SJCRH30 (cell line): ENCODE data around the gene ABCC5. TPM values are rescaled to one million over a fixed set of nuclear protein-coding genes. Genes with fewer than 3 reads are reported as not detected.

ENCODE experiments used
- DNase-seq, 2 experiments: peaks; one replicate each; pipeline ENCODE4 v3.0.0-alpha.2; 2015 to 2020
- H3K27ac ChIP-seq: fragments of 250-450 bp; sonication (Bioruptor Pico); 2 replicates; pipeline ENCODE4 v1.5.1; 2020; ENCODE audit warnings: mild to moderate bottlenecking, moderate library complexity
- H3K27me3 ChIP-seq: fragments of 250-450 bp; sonication (Bioruptor Pico); 2 replicates; pipeline ENCODE4 v1.5.1; 2020; ENCODE audit warnings: mild to moderate bottlenecking, moderate library complexity
- H3K36me3 ChIP-seq: fragments of 250-450 bp; sonication (Bioruptor Pico); 2 replicates; pipeline ENCODE4 v1.5.1; 2020; ENCODE audit warnings: mild to moderate bottlenecking, moderate library complexity
- H3K4me1 ChIP-seq: fragments of 250-450 bp; sonication (Bioruptor Pico); 2 replicates; pipeline ENCODE4 v1.5.1; 2020; ENCODE audit warnings: mild to moderate bottlenecking, moderate library complexity
- H3K4me3 ChIP-seq: fragments of 250-450 bp; sonication (Bioruptor Pico); 2 replicates; pipeline ENCODE4 v1.5.1; 2020; ENCODE audit warnings: mild to moderate bottlenecking, moderate library complexity
- H3K9me3 ChIP-seq: fragments of 250-450 bp; sonication (Bioruptor Pico); replicated peaks from 2 replicates; pipeline ENCODE4 v1.5.1; 2020; ENCODE audit warnings: mild to moderate bottlenecking, moderate library complexity
- total RNA-seq: library from RNA; depleted of rRNA; stranded (reverse); fragments of >200 nt; shearing (Covaris generic); gene quantifications from 2 replicates; pipeline ENCODE4 v1.2.3, GENCODE V29; 2014

The ABCC5 gene
- total RNA-seq, 1 experiment from 2014 or later: 15.0 TPM

- Histone ChIP-seq H3K36me3 (0 out of 2 replicates have a peak, but pooled peaks cover 8% of the 10 kb centered on the region), H3K4me3 (no peak overlapping the region), H3K27me3 (no peaks in the 10 kb centered on the region), H3K27ac (no peak overlapping the region), H3K9me3 (no peaks in the 10 kb centered on the region; the same call in 1 of the 2 replicates), H3K4me1 (peaks cover 2% of the 10 kb centered on the region; the same call in 1 of the 2 replicates)
- no peak for DNase-seq
Measured at GRCh38 chr3:184005941-184006507, 11.7 kb downstream of the ABCC5 start.

DNA sequence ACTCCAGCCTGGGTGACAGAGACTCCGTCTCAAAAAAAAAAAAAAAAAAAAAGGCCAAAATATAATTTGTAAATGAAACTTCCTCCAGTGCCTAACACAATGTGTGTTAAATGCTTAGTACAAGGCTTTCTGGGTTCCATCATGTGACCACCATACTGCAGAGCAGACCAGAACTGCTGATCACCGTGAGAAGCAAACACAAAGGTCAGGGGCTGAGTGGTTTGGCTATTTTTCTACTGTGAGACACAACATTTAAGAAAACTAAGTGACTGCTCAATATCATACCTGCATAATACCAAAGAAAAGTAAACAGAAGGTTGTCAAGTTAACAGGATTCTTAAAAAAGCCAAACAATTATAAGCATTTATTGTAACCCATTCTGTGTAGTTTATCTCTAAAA is 13.2 kb downstream of the ABCC5 start:
- no peaks in the 10 kb centered on the region for H3K27me3 ChIP-seq
- no peak for DNase-seq
- H3K27ac ChIP-seq: no peak overlapping the region

DNA sequence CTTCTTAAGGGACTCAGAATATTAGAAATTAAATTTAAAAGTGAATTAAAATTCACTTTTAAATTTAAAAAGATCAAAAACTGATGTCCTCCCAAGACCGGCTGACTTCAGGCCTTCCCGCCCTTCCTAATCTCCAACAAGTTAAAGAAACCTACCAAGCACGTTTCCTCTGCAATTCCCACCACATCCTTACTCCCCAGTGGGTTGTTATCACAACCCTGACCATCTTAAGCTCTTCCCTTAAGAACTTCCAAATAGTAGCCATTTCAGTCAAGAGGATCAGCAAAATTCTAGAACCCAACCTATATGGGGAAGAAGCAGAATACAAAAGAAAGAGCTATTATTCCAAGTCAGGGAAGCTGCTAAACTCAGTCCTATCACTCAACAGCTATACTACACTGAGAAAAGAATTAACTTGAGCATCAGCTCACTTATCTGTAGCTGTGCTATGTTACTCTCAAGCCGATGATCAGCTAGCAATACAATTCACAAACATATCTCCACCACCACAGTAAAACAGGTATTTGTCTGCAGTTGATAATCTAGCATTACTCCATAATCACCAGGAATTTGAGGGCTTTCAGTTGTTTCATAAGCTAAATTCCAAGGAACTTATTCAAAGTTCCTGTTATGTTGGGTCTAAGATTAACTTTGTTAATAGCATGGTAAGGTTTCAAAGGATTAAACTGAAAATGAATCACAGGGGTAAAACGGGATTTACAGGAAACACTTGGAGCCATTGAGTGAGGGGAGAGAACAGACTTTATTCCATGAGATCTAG is 14.3 kb downstream of the ABCC5 start:
- Histone ChIP-seq H3K36me3 (no peaks in the 10 kb centered on the region), H3K27me3 (no peaks in the 10 kb centered on the region), H3K4me3 (no peak overlapping the region), H3K27ac (no peak overlapping the region), H3K9me3 (no peaks in the 10 kb centered on the region; the same call in 1 of the 2 replicates), H3K4me1 (peaks cover 2% of the 10 kb centered on the region; the same call in 1 of the 2 replicates)
- no peak for DNase-seq

More for the DNA sequence above, 13.2 kb downstream of the ABCC5 start:
- H3K4me3 ChIP-seq: no peak overlapping the region
- H3K36me3 ChIP-seq: 0 out of 2 replicates have a peak, but pooled peaks cover 5% of the 10 kb centered on the region
- H3K9me3 ChIP-seq: no peaks in the 10 kb centered on the region; the same call in 1 of the 2 replicates
- peaks cover 2% of the 10 kb centered on the region; the same call in 1 of the 2 replicates for H3K4me1 ChIP-seq

- no peak overlapping the region for H3K27ac ChIP-seq
- H3K27me3 ChIP-seq: no peaks in the 10 kb centered on the region
- no peak overlapping the region for H3K4me3 ChIP-seq
- peaks cover 2% of the 10 kb centered on the region; the same call in 1 of the 2 replicates for H3K4me1 ChIP-seq
- no peaks in the 10 kb centered on the region for H3K36me3 ChIP-seq
- no peaks in the 10 kb centered on the region; the same call in 1 of the 2 replicates for H3K9me3 ChIP-seq
- no peak for DNase-seq
Measured at GRCh38 chr3:184002469-184002868, 15.2 kb downstream of the ABCC5 start.

GRCh38 chr3:184001761-184002160 is 15.9 kb downstream of the ABCC5 start:
- Histone ChIP-seq H3K36me3 (no peaks in the 10 kb centered on the region), H3K27ac (no peak overlapping the region), H3K4me1 (peaks cover 2% of the 10 kb centered on the region; the same call in 1 of the 2 replicates), H3K27me3 (no peaks in the 10 kb centered on the region), H3K4me3 (no peak overlapping the region), H3K9me3 (no peaks in the 10 kb centered on the region; the same call in 1 of the 2 replicates)
- DNase-seq: no peak

DNA sequence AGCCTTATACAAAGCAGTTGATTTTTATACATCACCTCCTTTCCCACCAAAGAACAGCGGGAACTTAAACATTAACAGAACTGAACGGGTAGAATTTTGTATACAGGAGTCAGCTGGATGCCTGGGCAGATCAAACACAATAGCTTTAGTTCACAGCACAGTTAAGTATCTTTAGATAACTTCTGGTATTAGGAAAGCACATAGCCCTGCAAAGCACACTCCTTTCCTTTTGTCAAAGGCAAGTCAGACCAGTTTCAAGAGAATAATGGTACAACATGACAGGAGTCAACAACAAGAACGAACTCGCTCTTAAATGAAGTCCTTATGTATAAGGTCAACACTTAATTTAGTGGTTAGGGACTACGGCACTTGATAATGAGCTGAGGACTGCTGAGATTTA is 26.3 kb downstream of the ABCC5 start:
- Histone ChIP-seq H3K27me3 (no peaks in the 10 kb centered on the region), H3K27ac (no peak overlapping the region), H3K36me3 (no peaks in the 10 kb centered on the region), H3K4me3 (no peak overlapping the region), H3K4me1 (peaks cover 23% of the 10 kb centered on the region), H3K9me3 (no peaks in the 10 kb centered on the region)
- no peak for DNase-seq

DNA sequence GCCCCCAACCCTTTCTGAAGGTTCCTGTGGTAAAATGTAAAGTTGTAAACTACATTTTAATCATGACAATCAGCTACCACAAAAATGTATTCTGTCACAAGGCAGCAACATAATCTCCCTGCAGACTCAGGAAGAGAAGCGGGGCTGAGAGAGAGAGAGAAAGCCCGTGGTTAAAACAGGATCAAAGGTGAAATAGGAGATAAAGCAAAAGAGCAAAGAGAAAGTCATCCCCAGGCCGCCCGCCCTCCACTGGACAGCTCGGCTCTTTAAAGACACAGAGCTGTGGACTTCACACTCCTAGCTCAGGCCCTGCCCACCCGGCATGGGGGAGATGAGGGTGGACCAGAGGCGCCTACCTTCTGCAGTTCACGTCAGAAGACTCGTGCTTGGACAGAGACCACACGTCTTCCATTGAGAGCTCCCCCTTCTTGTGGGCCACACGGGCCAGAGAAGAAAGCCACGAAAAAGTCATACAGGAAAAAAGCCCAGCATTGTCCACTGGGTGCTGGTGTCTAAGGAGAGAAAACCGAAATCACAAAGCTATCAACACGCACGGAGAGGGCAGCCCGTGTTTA is 29.4 kb downstream of the ABCC5 start:
- peak overlapping the region; percentile 77 for H3K27ac ChIP-seq
- DNase-seq: peak; percentile 24 to 56
- peaks cover 29% of the 10 kb centered on the region for H3K4me1 ChIP-seq
- H3K36me3 ChIP-seq: no peaks in the 10 kb centered on the region
- no peak overlapping the region for H3K4me3 ChIP-seq
- H3K9me3 ChIP-seq: no peaks in the 10 kb centered on the region
- H3K27me3 ChIP-seq: no peaks in the 10 kb centered on the region

DNA sequence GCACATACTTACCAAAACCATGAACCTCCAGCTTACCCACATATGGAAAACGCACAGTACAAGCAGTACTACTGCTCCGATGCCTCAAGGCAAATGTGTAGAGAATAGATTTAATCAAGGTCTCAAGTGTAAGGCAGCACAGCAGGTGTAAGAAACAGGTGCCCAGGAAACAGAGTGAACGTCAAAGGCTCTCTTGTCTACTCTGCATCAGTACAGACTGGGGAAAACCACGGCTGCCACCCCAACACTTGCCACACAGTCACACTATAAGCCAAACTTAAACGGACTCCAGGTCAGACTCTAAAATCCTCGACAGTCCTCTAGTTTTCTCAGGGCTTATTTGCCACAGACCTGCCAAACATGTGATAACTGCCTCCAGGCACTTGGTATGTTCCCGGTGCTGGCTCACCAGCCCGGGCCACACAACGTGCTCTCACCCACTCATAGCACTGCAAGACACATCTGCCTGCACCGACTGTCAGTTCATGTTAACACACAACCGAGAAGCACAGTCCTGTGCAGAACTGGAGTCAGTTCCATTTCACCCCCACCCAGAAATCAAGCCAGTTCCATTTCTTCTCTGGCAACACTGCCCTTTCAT is 30.6 kb downstream of the ABCC5 start:
- no peaks in the 10 kb centered on the region for H3K27me3 ChIP-seq
- H3K36me3 ChIP-seq: peaks cover 4% of the 10 kb centered on the region; the same call in 1 of the 2 replicates
- peak overlapping the region; percentile 77 for H3K27ac ChIP-seq
- peak; percentile 79 to 93 for DNase-seq
- no peak overlapping the region for H3K4me3 ChIP-seq
- H3K4me1 ChIP-seq: peaks cover 33% of the 10 kb centered on the region
- H3K9me3 ChIP-seq: no peaks in the 10 kb centered on the region

DNA sequence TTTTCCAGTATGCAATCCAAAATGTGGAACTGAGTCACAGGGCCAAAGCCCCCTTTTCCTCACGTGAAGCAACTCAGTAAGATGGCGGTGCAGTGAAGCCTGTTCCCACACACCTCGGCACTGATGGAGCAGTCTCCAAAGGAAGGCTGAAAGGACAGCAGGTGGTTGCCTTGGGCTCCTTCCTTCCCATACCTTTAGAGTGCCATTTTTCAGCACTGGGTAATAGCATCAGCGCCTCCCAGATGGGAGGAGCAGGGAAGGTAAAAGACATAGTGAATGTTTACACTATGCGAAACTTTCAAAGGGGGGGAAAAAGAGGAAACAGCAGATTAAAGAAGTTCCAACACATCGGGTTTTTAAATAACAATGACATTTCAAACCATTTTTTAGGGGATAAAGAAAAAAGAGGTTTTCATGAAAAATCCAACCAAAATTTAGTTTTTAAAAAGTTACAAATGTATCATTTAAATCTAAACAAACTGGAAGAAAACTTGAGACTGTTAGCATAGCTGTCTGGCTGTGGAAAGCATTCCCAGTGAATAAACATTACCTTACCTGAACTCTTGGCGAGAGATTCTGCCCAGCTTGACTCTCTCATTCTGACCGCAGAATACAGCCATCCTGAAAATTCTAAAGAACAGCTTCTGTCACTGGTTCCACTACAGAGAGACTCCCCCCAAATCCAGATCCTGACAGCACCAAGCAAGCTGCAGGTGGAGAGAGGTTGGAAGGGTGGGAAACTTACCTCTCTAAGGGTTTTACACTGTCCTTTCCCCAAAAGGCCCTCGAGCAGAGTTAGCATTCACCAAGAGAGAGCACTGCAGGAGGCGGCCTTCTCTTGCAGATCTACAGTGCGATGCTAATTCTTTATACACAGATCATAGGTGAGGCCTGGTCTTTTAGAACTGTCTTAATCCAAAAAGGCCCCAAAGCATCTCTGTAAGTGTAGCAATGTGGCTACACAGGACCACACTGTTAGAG is 32.6 kb downstream of the ABCC5 start:
- Histone ChIP-seq H3K9me3 (no peaks in the 10 kb centered on the region), H3K4me1 (peaks cover 51% of the 10 kb centered on the region), H3K27ac (no peak overlapping the region), H3K36me3 (peaks cover 4% of the 10 kb centered on the region; the same call in 1 of the 2 replicates), H3K27me3 (no peaks in the 10 kb centered on the region), H3K4me3 (no peak overlapping the region)
- DNase-seq: no peak

DNA sequence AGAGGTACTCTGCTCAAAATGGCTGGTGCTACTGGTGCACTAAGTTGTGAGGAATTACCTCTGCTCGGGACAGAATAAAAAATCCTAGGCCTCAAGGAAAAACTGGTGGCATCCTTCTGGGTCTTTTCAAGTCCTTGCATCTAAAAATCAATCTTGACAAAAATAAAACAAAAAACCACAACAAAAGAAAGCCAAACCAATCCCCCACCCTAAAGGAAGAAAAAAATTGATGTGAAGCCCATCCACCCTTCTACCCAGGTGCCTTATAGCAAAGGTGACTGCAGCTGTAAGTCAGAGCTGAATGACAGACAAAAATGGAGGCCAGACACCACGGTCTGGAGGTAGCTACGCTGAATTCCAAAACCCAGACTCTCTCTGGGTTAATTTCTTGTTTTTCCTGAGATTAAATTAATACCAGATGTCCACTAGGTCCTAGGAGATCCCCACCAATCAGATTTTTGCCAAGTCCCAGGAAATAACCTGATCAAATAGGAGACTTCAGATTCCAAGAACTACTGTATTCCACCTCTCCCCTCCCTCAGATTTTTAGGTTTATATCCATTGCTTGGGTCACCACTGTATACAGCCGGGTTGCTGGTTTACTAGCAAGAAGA is 33.5 kb downstream of the ABCC5 start:
- Histone ChIP-seq H3K27ac (no peak overlapping the region), H3K4me3 (no peak overlapping the region), H3K27me3 (no peaks in the 10 kb centered on the region), H3K9me3 (no peaks in the 10 kb centered on the region), H3K36me3 (peaks cover 4% of the 10 kb centered on the region; the same call in 1 of the 2 replicates), H3K4me1 (peaks cover 55% of the 10 kb centered on the region)
- no peak for DNase-seq

DNA sequence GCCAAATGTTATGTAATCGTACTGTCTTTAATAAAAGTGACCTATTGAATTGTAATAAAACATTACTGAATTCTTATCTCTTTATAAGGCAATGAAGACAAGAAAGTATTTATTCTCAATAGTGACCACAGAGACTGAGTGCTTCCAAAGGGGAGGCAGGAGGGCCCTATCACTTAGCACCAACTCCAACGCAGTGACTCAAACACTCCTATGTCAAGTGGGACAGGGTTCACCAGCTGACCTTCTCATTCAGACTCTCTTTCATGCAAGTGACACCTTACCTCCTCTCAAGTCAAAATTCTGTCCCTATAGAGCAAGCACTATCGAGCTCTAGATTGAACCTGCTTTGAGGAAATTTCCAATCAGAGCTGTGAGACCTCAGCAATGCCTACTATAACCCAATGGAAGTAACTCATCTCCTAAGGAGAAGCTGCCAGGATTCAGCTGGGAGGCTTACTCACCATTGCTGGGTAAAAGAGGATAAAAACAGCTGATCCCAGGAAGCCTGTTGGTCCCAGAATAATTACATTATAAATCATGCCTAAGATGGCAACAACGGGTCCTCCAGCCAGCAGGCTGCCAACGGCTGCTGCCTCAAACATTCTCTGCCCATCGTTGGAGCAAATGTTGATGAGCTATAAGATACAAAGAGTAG is 35.6 kb downstream of the ABCC5 start:
- Histone ChIP-seq H3K9me3 (no peaks in the 10 kb centered on the region), H3K27me3 (no peaks in the 10 kb centered on the region), H3K27ac (no peak overlapping the region; the same call in 1 of the 2 replicates), H3K4me1 (peaks cover 51% of the 10 kb centered on the region), H3K36me3 (peaks cover 4% of the 10 kb centered on the region; the same call in 1 of the 2 replicates), H3K4me3 (no peak overlapping the region)
- DNase-seq: no peak

- no peaks in the 10 kb centered on the region for H3K27me3 ChIP-seq
- peak overlapping the region; percentile 50 for H3K27ac ChIP-seq
- peak; percentile 59 to 75 for DNase-seq
- peaks cover 4% of the 10 kb centered on the region; the same call in 1 of the 2 replicates for H3K36me3 ChIP-seq
- H3K4me1 ChIP-seq: peaks cover 51% of the 10 kb centered on the region
- no peak overlapping the region for H3K4me3 ChIP-seq
- H3K9me3 ChIP-seq: no peaks in the 10 kb centered on the region
Measured at GRCh38 chr3:183980403-183980802, 37.3 kb downstream of the ABCC5 start.
